ENCODE measurements around the gene LDLRAD4. TPM values are rescaled to one million over a fixed set of nuclear protein-coding genes. Genes with fewer than 3 reads are reported as not detected.

LDLRAD4 gene
- total RNA-seq, 1 experiment from 2014 or later = 15.5 TPM

- in situ Hi-C loops (cut with HindIII; ENCODE audit: low pct_unique_long_range_greater_than_20kb, low sequenced_read_pairs) = no loop called here
- DNase-seq (ENCODE audit: low read depth, low spot score) = no peak
Measured at GRCh38 chr18:13528739-13529392, 310.3 kb downstream of the LDLRAD4 start.

- no peak for DNase-seq (ENCODE audit: low read depth, low spot score)
- in situ Hi-C loops (cut with HindIII; ENCODE audit: low pct_unique_long_range_greater_than_20kb, low sequenced_read_pairs) = no loop called here
Measured at GRCh38 chr18:13530033-13530878, 311.7 kb downstream of the LDLRAD4 start.

- in situ Hi-C loops (cut with HindIII; ENCODE audit: low pct_unique_long_range_greater_than_20kb, low sequenced_read_pairs) = no loop called here
- DNase-seq (ENCODE audit: low read depth, low spot score) = peak; percentile 63
Measured at GRCh38 chr18:13530879-13531387, 312.4 kb downstream of the LDLRAD4 start.

GRCh38 chr18:13531681-13532325, 313.2 kb downstream of the LDLRAD4 start:
- DNase-seq (ENCODE audit: low read depth, low spot score) = no peak
- in situ Hi-C loops (cut with HindIII; ENCODE audit: low pct_unique_long_range_greater_than_20kb, low sequenced_read_pairs) = no loop called here

GRCh38 chr18:13532406-13533075, 314.0 kb downstream of the LDLRAD4 start:
- DNase-seq (ENCODE audit: low read depth, low spot score) = no peak
- in situ Hi-C loops (cut with HindIII; ENCODE audit: low pct_unique_long_range_greater_than_20kb, low sequenced_read_pairs) = no loop called here

- no peak for DNase-seq (ENCODE audit: low read depth, low spot score)
- in situ Hi-C loops (cut with HindIII; ENCODE audit: low pct_unique_long_range_greater_than_20kb, low sequenced_read_pairs) = no loop called here
Measured at GRCh38 chr18:13534631-13535030, 316.1 kb downstream of the LDLRAD4 start.

GRCh38 chr18:13536578-13536977, 318.0 kb downstream of the LDLRAD4 start:
- in situ Hi-C loops (cut with HindIII; ENCODE audit: low pct_unique_long_range_greater_than_20kb, low sequenced_read_pairs) = no loop called here

GRCh38 chr18:13537022-13537780, 318.6 kb downstream of the LDLRAD4 start:
- in situ Hi-C loops (cut with HindIII; ENCODE audit: low pct_unique_long_range_greater_than_20kb, low sequenced_read_pairs) = no loop called here
- no peak for DNase-seq (ENCODE audit: low read depth, low spot score)

More at GRCh38 chr18:13536578-13536977, 318.0 kb downstream of the LDLRAD4 start:
- no peak for DNase-seq (ENCODE audit: low read depth, low spot score)

GRCh38 chr18:13538630-13539029, 320.1 kb downstream of the LDLRAD4 start:
- in situ Hi-C loops (cut with HindIII; ENCODE audit: low pct_unique_long_range_greater_than_20kb, low sequenced_read_pairs) = no loop called here
- DNase-seq (ENCODE audit: low read depth, low spot score) = no peak

- in situ Hi-C loops (cut with HindIII; ENCODE audit: low pct_unique_long_range_greater_than_20kb, low sequenced_read_pairs) = no loop called here
Measured at GRCh38 chr18:13539050-13539449, 320.5 kb downstream of the LDLRAD4 start.

GRCh38 chr18:13539843-13540476, 321.4 kb downstream of the LDLRAD4 start:
- in situ Hi-C loops (cut with HindIII; ENCODE audit: low pct_unique_long_range_greater_than_20kb, low sequenced_read_pairs) = no loop called here
- DNase-seq (ENCODE audit: low read depth, low spot score) = no peak

More at GRCh38 chr18:13539050-13539449, 320.5 kb downstream of the LDLRAD4 start:
- DNase-seq (ENCODE audit: low read depth, low spot score) = no peak

- in situ Hi-C loops (cut with HindIII; ENCODE audit: low pct_unique_long_range_greater_than_20kb, low sequenced_read_pairs) = no loop called here
- no peak for DNase-seq (ENCODE audit: low read depth, low spot score)
Measured at GRCh38 chr18:13540477-13541182, 322.1 kb downstream of the LDLRAD4 start.

- in situ Hi-C loops (cut with HindIII; ENCODE audit: low pct_unique_long_range_greater_than_20kb, low sequenced_read_pairs) = no loop called here
- DNase-seq (ENCODE audit: low read depth, low spot score) = no peak
Measured at GRCh38 chr18:13541621-13542519, 323.3 kb downstream of the LDLRAD4 start.

- in situ Hi-C loops (cut with HindIII; ENCODE audit: low pct_unique_long_range_greater_than_20kb, low sequenced_read_pairs) = no loop called here
Measured at GRCh38 chr18:13542520-13542847, 323.9 kb downstream of the LDLRAD4 start.

GRCh38 chr18:13543144-13543543, 324.6 kb downstream of the LDLRAD4 start:
- in situ Hi-C loops (cut with HindIII; ENCODE audit: low pct_unique_long_range_greater_than_20kb, low sequenced_read_pairs) = no loop called here
- no peak for DNase-seq (ENCODE audit: low read depth, low spot score)

More at GRCh38 chr18:13542520-13542847, 323.9 kb downstream of the LDLRAD4 start:
- no peak for DNase-seq (ENCODE audit: low read depth, low spot score)

Measured in SK-MEL-5 (cell line).